Thoracic aorta (tissue), 2 donors: ENCODE results near the gene GOLPH3L. TPM values are rescaled to one million over a fixed set of nuclear protein-coding genes. Genes with fewer than 3 reads are reported as not detected.
A peak's percentile ranks its signal among the peaks of the same experiment; 100 is the strongest.
"Not testable (repeated sequence)": the region's sequence is repeated elsewhere in the genome, so short reads cannot be mapped to it uniquely, and the experiment has no call there.

Source experiments
- ATAC-seq: fragments of 150-250 bp; one replicate; pipeline ENCODE4 v1.8.0; 2017; ENCODE audit warnings: low read depth; ENCODE audit not compliant: insufficient number of reproducible peaks, low FRiP score
- DNase-seq: peaks from one replicate; pipeline ENCODE4 v3.0.0-alpha.2; 2020; ENCODE audit warnings: low spot score
- H3K27ac ChIP-seq, 2 donors: fragments of 200-600 bp; sonication (generic); 1 replicate in 1 of 2; 2 replicates in 1 of 2; pipeline ENCODE4 v1.5.1; 2016; ENCODE audit warnings: mild to moderate bottlenecking in 2 of 2, moderate library complexity in 2 of 2
- H3K27me3 ChIP-seq: fragments of 200-600 bp; sonication (generic); replicated peaks from 2 replicates; pipeline ENCODE4 v1.6.0; 2016; ENCODE audit warnings: mild to moderate bottlenecking; ENCODE audit not compliant: insufficient read depth
- H3K36me3 ChIP-seq: fragments of 200-600 bp; sonication (generic); one replicate; pipeline ENCODE4 v1.5.1; 2016
- H3K4me1 ChIP-seq, 2 donors: fragments of 200-600 bp; sonication (generic); 1 replicate in 1 of 2; 2 replicates in 1 of 2; pipeline versions ENCODE4 v1.5.1 to v1.6.0; 2016; ENCODE audit warnings: low read depth in 2 of 2, mild to moderate bottlenecking in 1 of 2; ENCODE audit not compliant: control insufficient read depth in 1 of 2
- H3K4me3 ChIP-seq: fragments of 200-600 bp; sonication (generic); 2 replicates; pipeline ENCODE4 v1.5.1; 2016; ENCODE audit warnings: mild to moderate bottlenecking
- H3K9me3 ChIP-seq: fragments of 200-600 bp; sonication (generic); 2 replicates; pipeline ENCODE4 v1.5.1; 2016
- total RNA-seq, 2 donors: library from RNA; depleted of rRNA; stranded (reverse); fragments of >200 nt; gene quantifications; one replicate each; pipeline versions ENCODE4 v1.1.0 to v1.2.3, GENCODE V29; 2016
- TF ChIP-seq, protein P1 (sequence below): fragments of 200-600 bp; sonication (generic); IDR thresholded peaks from one replicate; pipeline ENCODE4 v1.5.1; 2019; ENCODE audit warnings: antibody characterized with exemption

GOLPH3L gene
- total RNA-seq, 2 donors from 2014 or later = 13.7 to 15.6 TPM

DNA sequence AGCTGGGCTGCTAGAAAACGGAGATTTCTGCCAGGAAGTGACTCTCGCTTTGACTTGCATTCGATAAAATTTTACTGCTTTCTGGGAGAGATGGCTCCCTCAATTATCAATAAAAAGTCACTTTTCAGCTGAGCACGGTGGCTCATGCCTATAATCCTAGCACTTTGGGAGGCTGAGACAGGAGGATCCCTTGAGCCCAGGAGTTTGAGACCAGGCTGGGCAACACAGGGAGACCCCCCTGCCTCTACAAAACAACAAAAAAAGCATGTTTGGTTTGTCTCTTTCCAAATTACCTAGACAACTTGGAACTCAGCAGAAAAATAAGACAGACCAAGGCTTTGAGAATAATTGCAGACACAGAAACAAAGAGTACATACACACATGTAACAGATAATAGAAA, 54.7 kb downstream of the GOLPH3L start:
- DNase-seq = no peak
- no peaks in the 10 kb centered on the region for H3K27me3 ChIP-seq
- no peaks in the 10 kb centered on the region for H3K36me3 ChIP-seq
- no peak overlapping the region for H3K27ac ChIP-seq
- H3K4me3 ChIP-seq = no peak overlapping the region
- no peaks in the 10 kb centered on the region for H3K4me1 ChIP-seq
- no peak for ATAC-seq
- TF ChIP-seq, protein P1, sequence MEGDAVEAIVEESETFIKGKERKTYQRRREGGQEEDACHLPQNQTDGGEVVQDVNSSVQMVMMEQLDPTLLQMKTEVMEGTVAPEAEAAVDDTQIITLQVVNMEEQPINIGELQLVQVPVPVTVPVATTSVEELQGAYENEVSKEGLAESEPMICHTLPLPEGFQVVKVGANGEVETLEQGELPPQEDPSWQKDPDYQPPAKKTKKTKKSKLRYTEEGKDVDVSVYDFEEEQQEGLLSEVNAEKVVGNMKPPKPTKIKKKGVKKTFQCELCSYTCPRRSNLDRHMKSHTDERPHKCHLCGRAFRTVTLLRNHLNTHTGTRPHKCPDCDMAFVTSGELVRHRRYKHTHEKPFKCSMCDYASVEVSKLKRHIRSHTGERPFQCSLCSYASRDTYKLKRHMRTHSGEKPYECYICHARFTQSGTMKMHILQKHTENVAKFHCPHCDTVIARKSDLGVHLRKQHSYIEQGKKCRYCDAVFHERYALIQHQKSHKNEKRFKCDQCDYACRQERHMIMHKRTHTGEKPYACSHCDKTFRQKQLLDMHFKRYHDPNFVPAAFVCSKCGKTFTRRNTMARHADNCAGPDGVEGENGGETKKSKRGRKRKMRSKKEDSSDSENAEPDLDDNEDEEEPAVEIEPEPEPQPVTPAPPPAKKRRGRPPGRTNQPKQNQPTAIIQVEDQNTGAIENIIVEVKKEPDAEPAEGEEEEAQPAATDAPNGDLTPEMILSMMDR = no peak
- no peaks in the 10 kb centered on the region for H3K9me3 ChIP-seq

DNA sequence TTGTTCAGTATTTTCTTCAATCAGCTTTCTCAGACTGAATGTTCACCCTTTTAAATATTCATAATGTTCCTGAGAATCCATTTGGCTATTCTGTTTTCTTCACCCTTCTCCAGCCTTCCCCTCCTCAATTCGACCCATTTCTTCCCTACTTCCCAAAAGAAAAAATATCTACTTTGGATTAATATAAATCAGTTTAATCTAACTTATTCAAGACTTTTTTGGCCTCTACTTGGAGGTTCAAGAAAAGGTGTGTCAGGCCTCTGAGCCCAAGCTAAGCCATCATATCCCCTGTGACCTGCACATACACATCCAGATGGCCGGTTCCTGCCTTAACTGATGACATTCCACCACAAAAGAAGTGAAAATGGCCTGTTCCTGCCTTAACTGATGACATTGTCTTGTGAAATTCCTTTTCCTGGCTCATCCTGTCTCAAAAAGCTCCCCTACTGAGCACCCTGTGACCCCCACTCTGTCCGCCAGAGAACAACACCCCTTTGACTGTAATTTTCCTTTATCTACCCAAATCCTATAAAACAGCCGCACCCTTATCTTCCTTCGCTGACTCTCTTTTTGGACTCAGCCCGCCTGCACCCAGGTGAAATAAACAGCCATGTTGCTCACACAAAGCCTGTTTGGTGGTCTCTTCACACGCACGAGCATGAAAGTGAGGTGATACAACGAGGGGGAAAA, 55.7 kb downstream of the GOLPH3L start:
- H3K4me3 ChIP-seq, DNase-seq, ATAC-seq, H3K9me3 ChIP-seq, H3K36me3 ChIP-seq, H3K27ac ChIP-seq, H3K27me3 ChIP-seq, H3K4me1 ChIP-seq: not testable (repeated sequence)

DNA sequence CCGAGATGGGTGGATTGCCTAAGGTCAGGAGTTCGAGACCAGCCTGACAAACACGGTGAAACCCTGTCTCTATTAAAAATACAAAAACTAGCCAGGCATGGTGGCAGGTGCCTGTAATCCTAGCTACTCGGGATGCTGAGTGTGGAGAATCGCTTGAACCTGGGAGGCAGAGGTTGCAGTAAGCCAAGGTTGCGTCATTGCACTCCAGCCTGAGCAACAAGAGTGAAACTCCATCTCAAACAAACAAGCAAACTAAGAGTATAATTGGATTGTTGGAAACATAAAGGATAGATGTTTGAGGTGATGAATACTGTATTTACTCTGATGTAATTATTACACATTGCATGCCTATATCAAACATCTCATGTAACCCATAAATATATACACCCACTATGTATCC, 58.5 kb downstream of the GOLPH3L start:
- H3K4me1 ChIP-seq, H3K36me3 ChIP-seq, ATAC-seq: not testable (repeated sequence)

DNA sequence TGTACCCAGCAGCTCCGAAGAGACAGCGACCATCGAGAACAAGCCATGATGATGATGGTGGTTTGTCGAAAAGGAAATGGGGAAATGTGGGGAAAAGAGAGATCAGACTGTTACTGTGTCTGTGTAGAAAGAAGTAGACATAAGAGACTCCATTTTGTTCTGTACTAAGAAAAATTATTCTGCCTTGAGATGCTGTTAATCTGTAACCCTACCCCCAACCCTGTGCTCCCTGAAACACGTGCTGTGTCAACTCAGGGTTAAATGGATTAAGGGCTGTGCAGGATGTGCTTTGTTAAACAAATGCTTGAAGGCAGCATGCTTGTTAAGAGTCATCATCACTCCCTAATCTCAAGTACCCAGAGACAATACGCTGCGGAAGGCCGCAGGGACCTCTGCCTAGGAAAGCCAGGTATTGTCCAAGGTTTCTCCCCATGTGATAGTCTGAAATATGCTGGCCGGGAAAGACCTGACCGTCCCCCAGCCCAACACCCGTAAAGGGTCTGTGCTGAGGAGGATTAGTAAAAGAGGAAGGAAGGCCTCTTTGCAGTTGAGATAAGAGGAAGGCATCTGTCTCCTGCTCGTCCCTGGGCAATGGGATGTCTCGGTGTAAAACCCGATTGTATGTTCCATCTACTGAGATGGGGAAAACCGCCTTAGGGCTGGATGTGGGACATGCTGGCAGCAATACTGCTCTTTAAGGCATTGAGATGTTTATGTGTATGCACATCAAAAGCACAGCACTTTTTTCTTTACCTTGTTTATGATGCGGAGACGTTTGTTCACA, 61.9 kb downstream of the GOLPH3L start:
- not testable (repeated sequence) for ATAC-seq, H3K9me3 ChIP-seq, H3K4me1 ChIP-seq, DNase-seq, H3K36me3 ChIP-seq, H3K4me3 ChIP-seq, H3K27ac ChIP-seq, H3K27me3 ChIP-seq

More for the DNA sequence above, 58.5 kb downstream of the GOLPH3L start:
- H3K9me3 ChIP-seq, DNase-seq, H3K4me3 ChIP-seq, H3K27me3 ChIP-seq, H3K27ac ChIP-seq: not testable (repeated sequence)

DNA sequence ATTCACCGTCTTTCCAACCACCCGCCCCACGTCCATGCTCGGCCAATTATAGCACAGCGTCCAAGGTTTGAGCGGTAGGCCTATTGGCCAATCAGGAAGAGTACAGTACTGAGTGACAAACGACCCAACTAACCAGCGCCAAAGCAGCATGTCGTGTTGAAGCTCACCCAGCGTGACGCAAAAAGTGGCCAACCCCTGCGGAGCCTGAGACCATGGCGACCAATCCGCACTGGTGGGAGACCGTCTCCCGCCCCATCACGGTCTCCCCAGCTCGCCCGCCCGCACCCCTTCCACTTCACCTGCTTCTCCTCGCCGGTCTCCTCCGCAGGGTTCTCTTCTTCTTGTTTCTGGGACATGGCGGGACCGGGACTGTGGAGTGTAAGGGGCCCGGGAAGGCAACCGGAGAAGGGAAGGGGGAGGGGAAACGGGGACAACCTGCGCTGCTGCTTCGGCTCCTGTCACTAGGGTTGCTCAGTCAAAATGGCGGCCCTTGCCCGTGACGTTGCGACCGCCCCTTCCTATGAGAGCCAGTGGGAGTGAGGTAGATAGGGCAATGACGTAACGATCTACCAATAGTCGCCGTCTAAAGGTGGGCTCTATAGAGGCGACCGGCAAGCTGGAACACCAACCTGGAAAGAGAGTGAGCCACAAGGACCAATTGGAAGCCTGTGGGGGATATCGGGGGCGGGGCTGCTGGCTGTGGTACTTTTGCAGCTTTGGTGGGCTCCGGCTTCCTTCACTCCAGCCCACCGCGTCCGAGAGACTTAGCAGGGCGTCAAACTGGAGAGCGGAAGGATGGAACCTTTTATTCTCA, 67.6 kb downstream of the GOLPH3L start, which contains the start of gene ENSA:
Gene ENSA, minus strand, starts transcription at position 498 of the 814 bp plus-strand sequence. Its CDS starts 142 bp downstream, at position 356.
- H3K4me1 ChIP-seq = peaks cover 7 to 21% of the 10 kb centered on the region in 2 donors
- peak; percentile 97 for DNase-seq
- ATAC-seq = peak; percentile 99
- peak within 1 kb of the TSS; percentile 90 for H3K4me3 ChIP-seq
- H3K36me3 ChIP-seq = peaks cover 32% of the 10 kb centered on the region
- H3K27me3 ChIP-seq = no peaks in the 10 kb centered on the region
- no peaks in the 10 kb centered on the region for H3K9me3 ChIP-seq
- H3K27ac ChIP-seq = peak within 1 kb of the TSS; percentile 96
- TF ChIP-seq, protein P1 = no peak

DNA sequence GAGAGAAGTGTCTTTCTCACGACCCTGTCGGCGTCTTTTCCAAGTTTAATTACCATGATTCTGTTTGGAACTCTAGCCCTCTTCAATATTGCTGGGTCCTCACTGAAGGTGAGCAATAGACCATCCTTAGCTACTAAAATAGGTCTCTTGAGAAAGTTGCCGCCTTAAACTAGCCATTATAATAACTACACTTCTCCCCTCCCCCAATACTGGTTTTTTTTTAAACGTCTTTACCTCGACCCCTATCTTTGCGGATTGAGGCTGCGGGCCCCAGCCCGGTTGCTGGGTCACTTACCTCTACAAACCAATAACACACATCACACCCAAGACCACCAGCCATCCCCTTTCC, 68.2 kb downstream of the GOLPH3L start:
- TF ChIP-seq, protein P1 = no peak
- Histone ChIP-seq H3K36me3 (peaks cover 38% of the 10 kb centered on the region), H3K4me3 (peak overlapping the region; percentile 90), H3K27ac (peak overlapping the region; percentile 96), H3K27me3 (no peaks in the 10 kb centered on the region), H3K4me1 (peaks cover 7 to 21% of the 10 kb centered on the region in 2 donors), H3K9me3 (no peaks in the 10 kb centered on the region)
- no peak for ATAC-seq
- DNase-seq = no peak
